CD4-positive, alpha-beta T cell treated with Interleukin-6 at 100 ng/mL for 8 hours (primary cell): ENCODE data around the gene OR2F2.

Experiments used
- DNase-seq: peaks from one replicate; pipeline ENCODE4 v3.0.0-alpha.2; 2020; ENCODE audit warnings: mixed read lengths, low spot score

The OR2F2 gene

GRCh38 chr7:143979998-143980397, 45.0 kb downstream of the OR2F2 start:
- DNase-seq: no peak

- DNase-seq: no peak
Observed at GRCh38 chr7:143980746-143981510, 45.9 kb downstream of the OR2F2 start.

- no peak for DNase-seq
Observed at GRCh38 chr7:143983960-143984359, 48.9 kb downstream of the OR2F2 start.
